GM12865 (cell line): ENCODE results near the gene TSSK6.

ENCODE experiments used
- DNase-seq: peaks from one replicate; pipeline ENCODE4 v3.0.0; 2010; ENCODE audit warnings: low read depth
- H3K4me3 ChIP-seq: 2 replicates; pipeline ENCODE4 v1.5.1; 2011; ENCODE audit warnings: mild to moderate bottlenecking, low read depth, low read length, control low read depth
- CTCF ChIP-seq: IDR thresholded peaks from 2 replicates; pipeline ENCODE4 v1.5.1; 2011; ENCODE audit warnings: low read length, control low read depth, low read depth, inconsistent platforms; ENCODE audit not compliant: insufficient read depth; ENCODE audit errors: missing control alignments

Gene TSSK6

GRCh38 chr19:19490214-19490968 lies 25.0 kb downstream of the TSSK6 start:
- peak; percentile 89 for DNase-seq
- H3K4me3 ChIP-seq, result no peak overlapping the region
- peak; percentile 79 for TF ChIP-seq CTCF

- no peak for DNase-seq
- no peak for TF ChIP-seq CTCF
- H3K4me3 ChIP-seq, result no peak overlapping the region
Observed at GRCh38 chr19:19489804-19490204, 25.5 kb downstream of the TSSK6 start.

DNA sequence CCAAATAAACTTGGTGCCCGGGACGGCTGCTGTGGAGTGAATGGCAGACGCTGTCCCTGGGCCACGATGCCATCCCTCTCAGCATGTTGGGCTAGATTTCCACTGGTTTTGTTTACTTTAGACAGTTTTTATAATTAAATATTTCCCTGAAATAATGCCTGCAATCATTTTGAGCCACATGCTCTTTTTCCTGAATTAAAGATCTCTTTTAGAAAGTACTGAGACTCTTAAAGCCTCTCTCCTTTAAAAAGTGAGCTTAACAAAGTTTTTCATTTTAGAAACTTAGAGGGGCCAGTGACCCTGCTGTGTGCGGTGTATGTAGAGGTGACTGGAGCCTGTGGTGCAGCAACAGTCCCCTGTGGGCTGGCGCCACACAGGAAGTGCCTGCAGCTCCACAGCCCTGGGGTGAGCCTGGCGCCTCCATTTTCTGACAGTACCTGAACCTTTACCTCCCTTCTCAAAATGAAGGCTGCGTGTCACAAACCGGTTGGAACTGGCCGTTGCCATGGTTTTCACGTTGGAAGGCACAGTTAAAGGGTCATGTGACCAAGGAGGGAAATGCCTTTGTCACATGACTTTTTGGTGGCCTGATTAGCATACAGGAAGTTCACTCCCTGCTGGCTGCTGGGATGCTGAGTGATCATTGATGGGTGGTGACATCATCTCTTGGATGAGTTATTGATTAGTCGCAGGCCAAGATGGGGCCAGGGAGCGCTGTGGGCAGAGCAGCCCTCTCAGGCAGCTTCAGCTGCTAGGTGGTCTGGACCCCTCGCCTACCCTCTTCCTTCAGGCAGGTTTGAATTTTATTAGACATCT lies 26.3 kb downstream of the TSSK6 start:
- DNase-seq, result peak; percentile 92
- peak overlapping the region; percentile 7; the same call in 1 of the 2 replicates for H3K4me3 ChIP-seq
- TF ChIP-seq CTCF, result no peak

- H3K4me3 ChIP-seq, result no peak overlapping the region
- DNase-seq, result no peak
- no peak for TF ChIP-seq CTCF
Observed at GRCh38 chr19:19487950-19488874, 27.1 kb downstream of the TSSK6 start.

- no peak overlapping the region for H3K4me3 ChIP-seq
- TF ChIP-seq CTCF, result no peak
- DNase-seq, result no peak
Observed at GRCh38 chr19:19487077-19487949, 28.0 kb downstream of the TSSK6 start.
